ENCODE measurements around the gene AP4S1.
"Not testable (repeated sequence)": the region's sequence is repeated elsewhere in the genome, so short reads cannot be mapped to it uniquely, and the experiment has no call there.

Gene AP4S1

DNA sequence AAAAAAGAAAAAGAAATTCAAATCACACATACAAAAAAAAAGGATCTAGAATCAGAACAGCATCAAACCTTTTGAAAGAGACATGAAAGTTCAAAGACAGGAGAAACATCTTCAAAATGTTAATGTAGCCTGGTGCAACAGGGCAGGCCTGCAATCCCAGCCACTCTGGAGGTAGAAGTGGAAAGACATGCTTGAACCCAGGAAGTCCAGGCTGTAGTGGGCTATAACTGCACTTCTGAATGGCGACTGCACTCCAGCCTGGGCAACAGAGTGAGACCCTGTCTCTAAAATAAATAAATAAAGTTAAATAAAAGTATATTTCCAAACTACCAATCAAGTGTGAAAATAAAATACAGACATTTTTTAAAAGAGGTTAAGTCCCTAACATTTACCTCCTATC lies 18.7 kb upstream of the AP4S1 start:
- no peak for DNase-seq (ENCODE audit: low spot score)

DNA sequence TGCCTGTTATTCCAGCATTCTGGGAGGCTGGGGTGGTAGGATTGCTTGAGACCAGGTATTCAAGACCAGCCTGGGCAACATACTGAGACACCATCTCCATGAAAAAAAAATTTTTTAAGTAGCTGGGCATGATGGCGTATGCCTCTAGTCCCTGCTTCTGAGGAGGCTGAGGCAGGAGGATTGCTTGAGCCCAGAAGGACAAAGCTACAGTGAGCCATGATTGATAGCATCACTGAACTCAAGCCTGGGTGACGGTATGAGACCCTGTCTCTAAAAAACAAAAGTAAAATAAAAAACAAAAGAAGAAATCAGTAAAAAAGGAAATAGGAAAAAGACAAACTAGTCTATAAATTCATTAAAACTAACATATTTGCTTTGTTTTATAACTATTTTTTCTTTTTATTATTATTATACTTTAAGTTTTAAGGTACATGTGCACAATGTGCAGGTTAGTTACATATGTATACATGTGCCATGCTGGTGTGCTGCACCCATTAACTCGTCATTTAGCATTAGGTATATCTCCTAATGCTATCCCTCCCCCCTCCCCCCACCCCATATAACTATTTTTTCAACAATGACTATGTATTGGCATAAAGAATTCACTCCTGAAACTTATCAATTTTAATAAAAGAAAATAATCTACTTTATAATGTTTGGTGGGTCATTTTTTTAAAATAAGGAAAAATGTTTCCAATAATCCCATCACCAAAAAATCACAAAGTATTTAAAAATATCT lies 15.4 kb upstream of the AP4S1 start:
- no peak for DNase-seq (ENCODE audit: low spot score)

DNA sequence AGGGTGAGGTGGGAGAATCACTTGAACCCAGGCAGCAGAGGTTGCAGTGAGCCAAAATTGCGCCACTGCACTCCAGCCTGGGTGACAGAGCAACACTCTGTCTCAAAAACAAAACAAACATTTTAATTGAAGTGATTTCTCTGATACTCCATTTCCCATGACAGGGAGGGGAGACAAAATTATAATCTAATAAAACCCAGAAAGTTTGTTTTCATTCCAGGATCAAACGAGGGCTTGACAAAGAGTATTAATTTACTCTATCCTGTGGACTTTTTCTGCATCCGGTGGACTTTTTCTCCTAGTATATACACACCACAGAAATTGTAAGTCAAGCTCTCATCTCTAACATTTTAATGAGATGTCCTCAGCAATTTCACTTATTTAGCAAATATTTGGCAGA lies 14.5 kb upstream of the AP4S1 start:
- no peak for DNase-seq (ENCODE audit: low spot score)

DNA sequence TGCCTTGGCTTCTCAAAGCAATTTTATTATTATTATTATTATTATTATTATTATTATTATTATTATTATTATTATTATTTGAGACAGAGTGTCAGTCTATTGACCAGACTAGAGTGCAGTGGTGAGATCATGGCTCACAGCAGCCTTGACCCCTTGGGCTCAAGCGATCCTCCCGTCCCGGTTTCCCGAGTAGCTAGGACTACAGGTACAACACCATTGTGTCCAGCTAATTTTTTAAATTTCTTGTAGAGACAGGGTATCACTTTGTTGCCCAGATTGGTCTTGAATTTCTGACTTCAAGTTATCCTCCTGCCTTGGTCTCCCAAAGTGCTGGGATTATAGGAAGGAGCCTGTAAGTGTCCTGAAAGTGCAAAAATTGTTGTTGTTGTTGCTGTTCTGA lies 11.6 kb upstream of the AP4S1 start:
- DNase-seq (ENCODE audit: low spot score) = no peak

DNA sequence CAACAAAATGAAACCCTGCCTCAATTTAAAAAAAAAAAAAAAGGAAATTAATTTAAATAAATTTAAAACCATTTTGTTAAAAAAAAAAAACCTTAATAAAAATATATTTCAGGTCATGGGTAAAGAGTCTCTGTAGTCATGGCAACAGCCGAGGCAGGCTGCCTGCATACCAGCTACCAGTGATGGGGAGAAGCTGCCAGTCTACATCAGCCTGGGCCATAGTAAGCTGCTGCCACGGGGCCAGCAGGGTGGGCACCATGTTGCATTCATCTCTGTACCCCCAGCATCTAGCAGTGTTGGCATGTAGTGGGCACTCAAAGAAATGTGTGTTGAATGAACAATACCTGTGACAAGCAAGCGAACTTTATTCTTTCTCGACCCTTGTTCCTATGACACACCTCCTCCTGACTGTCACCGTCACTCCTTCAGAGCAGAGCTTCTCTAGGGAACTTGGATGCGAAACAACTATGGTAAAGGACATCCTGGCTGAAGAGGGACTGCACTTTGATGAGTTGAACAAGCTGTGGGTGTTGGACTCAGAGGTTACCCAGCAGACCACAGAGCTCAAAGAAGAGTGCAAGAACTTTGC lies 7.3 kb upstream of the AP4S1 start:
- DNase-seq (ENCODE audit: low spot score) = no peak

DNA sequence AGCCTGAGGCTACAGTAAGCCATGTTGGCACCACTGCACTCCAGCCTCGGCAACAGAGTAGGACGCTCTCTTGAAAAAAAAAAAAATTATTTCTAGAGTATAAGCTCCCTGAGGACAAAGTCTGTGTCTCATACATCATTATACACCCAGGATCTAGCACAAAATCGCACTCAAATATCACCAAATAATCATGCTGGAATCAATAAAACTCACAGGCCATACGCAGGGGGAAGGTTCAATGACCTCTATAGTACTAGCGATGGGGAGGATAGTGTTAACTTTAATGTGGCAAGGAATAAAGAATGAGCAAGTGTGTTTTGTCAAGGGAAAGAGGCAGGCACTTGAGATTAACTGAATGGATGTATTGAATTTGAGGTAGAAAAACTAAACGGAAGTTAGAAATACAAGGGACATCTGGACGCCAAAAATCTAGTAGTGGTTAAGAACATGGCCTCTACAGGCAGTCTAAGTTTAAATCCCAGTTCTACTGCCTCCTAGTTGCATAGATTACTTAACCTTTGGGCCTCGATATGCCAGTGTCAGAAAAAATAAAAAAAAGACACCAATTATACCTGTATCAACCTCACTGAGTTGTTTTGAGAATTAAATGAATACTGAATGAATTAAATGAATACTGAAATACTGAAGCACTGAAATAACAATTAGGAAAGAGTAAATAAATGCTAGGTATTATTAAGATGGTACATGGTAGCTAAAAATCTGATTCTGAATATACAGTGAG lies 4.4 kb upstream of the AP4S1 start:
- DNase-seq (ENCODE audit: low spot score) = no peak

DNA sequence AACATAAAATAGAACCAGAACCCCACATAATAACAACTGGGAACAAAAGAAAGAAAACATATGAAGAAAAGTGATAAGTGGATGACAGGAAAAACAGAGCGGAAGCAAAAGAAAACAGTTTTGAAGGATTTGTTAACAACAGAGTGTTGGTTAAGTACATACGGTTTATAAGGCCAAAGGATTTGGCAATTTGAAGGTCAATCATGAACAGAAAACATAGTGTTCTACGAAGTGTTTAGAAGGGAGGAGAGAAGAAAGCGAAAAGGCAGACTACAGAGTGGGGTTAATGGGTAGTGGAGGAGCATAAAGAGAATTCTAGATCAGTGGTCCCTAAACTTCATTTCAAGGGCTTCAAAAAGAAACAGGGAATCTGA lies 3.9 kb upstream of the AP4S1 start:
- no peak for DNase-seq (ENCODE audit: low spot score)

DNA sequence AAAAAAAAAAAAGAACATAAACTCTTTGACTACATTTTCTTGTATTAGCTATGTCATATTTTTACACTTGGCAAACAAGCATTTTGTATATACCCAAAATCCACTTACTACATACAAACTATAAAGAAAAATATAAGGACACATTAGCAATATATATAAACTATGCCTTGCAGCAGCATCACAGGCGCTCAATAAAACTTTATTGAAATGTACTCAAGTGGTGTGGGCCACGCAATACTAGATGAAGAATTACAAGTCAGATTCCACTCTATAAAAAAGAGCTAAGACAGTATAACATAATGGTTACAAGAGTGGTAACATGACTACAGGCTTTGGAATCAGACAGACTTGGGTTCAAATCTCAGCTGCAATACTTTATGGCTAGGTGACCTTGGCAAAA lies 3.1 kb upstream of the AP4S1 start:
- no peak for DNase-seq (ENCODE audit: low spot score)

DNA sequence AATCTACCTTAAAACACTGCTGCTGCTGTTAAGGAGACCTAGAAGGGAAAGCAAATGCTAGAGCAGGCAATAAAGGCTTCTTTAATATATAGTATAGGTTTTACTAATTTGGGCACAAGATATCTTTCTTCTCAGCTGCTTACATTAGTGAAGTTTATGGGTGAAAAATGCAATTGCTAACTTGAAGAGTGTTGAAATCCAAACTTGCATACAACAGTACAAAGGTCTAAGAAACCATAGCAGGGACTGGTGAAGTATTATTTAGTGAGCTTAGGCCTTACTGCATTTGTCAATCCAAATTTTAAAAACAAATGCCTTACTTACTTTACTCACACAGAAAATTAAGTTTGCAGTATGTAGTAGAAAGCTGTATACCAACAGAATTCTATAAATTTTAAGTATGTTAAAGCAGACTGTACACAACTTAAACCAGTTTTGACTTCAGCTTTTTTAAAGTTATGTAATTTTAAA lies 1.4 kb upstream of the AP4S1 start:
- no peak for DNase-seq (ENCODE audit: low spot score)

DNA sequence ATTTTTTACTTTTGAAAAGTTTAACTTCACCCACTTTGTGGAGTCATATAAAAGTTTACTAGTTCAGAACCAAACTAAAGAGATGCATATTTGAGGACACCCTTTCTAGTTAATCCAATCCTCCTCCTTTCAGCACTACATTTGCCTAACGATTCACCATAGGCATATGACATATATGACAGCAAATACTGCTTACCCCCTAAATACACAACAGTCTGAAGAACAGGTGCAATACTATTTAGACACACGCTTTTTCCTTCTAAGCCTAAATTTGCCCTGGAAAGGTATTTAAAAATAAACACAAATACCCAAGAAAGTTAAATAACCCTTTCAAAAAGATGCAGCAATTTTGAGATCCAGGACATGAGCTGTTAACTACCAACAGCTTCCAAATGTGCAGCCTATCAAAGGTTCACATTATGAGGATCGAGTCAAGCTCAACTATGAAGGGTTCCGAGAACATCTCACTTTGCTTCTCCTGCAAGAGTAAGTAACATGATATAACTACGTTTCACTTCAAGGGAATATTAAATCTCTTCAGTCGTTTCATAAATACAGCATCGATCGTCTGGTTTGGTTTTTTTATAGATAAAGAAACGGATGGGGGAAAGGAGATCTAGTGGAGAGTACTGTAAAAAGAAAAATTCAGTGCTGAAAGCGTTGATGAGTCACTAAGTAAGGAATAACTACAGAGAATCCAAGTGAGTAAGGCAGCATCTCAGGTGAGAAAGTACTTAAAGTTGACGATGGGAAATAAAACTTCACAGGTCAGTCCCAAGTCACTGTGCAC lies 677 bp upstream of the AP4S1 start:
- DNase-seq (ENCODE audit: low spot score) = no peak

DNA sequence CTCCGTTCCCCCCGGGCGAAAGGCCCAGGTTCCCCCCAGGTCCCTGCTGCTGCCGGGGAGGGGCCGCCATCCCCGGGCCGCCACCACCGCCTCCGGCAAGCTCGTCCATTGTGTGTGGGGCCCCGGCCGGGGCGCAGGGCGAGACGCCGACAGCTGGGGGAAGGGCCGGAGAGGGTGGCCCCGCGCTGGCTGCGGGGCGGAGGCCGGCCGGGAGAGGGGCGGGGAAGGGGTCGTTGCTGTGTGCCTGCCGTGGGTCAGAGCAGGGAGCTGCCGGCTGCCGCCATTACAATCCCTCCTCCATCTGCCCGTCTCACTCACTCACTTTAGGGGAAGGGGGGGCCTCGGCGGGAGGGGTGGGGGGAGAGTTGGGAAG lies 614 bp downstream of the AP4S1 start, which contains the start of gene STRN3:
TSS of gene STRN3 (minus strand) at position 303 of the 373 bp plus-strand sequence. CDS start at position 109, 194 bp downstream.
- DNase-seq (ENCODE audit: low spot score) = no peak

DNA sequence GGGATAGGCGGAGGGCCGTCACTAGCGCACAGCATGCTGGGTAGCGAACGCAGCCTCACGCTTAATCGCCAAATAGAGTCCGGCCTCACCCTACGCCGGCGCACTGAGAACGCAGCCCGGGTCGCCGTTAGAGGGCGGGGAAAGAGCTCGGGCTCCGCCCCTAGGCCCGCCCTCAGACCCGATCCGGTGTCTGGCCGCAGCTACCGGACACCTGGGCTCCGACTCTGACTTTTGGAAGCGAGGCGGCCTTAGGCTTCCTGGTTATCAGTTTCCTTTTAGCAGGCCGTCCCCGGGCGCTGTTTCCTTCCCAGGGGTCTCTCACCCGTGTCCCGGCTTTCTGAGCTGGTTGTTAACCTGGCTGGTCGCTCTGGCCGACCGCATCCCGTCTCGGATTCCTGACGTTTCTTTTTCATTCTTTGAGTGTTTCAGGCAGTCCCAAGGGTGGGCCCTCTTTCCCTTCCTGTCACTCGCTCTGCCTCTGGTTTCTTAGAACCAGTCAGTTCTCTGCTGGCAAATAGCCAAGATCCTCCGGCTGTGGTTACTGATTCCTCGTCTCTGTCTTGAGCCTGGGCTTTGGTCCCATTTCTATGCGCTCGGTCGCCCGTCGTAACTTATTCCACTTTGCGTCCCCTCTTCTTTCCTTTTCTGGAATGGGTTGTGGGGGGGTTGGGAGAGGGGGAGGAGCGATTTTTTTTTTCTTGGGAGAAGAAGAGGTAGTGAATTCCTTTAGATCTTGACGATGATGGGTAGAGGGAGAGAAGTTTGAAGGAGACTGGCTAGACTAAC lies 1.2 kb downstream of the AP4S1 start:
- peak; percentile 90 for DNase-seq (ENCODE audit: low spot score)

DNA sequence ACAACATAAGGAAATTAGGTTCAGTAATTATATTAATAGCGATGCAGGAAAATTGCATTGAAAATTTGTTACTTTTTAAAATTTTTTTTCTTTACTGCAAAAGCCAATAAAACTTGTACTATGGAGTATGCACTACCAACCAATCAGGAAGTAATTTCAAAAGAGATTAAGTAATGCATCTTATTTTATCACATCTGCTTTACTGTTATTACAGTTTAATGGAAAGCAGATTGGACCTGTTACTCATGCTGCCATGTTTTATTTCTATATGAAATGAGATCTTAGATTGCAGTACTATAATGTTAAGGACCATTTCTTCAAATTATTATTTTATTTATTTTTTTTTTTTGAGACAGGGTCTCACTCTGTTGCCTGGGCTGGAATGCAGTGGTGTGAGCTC lies 2.4 kb downstream of the AP4S1 start:
- DNase-seq (ENCODE audit: low spot score) = no peak

DNA sequence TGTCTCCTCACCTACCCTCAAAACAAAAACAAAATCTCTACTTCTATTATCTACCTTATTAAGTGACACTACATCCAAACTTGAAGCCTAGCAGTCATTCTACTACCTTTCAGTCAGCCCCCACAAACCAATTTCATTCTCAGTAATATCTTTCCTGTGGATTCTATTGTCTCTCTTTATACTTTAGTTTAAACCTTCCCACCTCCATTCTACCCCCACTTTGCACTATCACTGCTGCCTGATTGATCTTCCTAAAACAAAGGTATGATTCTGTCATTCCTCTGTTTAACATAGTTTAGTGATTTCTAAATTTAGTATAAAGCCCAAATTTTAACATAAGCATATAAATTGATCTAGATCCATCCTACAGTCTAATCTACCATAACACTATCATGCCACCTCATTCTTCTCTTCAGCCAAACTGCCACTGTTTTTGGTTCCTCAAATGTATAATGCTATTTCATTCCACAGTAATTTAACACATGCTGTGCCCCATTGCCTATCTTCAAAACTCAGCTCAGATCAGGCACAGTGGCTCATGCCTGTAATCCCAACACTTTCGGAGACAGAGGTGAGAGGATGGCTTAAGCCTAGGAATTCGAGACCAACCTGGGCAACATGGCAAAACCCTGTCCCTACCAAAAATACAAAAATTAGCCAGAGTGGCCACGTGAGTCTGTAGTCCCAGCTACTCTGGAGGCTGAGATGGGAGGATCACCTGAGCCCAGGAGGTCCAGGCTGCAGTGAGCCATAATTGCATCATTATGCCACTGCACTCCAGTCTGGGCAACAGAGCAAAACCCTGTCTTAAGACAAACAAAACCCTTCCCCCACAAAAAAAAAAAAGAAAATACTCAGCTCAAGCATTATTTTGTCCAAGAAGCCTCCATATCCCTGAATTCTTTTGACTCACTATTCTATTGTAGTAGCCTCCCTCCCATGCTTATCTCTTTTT lies 3.8 kb downstream of the AP4S1 start:
- no peak for DNase-seq (ENCODE audit: low spot score)

DNA sequence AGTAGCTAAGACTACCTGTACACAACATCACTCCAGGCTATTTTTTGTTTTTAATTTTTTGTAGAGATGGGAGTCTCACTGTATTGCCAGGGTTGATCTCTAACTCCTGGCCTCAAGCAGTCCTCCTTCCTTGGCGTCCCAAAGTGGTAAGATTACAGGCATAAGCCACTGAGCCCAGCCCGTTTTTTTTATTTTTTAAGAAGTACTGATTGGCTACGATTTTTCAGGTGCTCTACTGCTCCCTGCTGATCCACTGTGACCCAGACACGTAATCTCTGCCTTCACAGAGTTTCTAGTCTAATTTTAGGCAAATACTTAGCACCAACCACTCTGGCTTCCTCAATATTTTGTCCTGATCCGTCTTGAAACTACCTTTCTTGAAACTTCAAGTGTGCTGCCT lies 5.0 kb downstream of the AP4S1 start:
- no peak for DNase-seq (ENCODE audit: low spot score)

DNA sequence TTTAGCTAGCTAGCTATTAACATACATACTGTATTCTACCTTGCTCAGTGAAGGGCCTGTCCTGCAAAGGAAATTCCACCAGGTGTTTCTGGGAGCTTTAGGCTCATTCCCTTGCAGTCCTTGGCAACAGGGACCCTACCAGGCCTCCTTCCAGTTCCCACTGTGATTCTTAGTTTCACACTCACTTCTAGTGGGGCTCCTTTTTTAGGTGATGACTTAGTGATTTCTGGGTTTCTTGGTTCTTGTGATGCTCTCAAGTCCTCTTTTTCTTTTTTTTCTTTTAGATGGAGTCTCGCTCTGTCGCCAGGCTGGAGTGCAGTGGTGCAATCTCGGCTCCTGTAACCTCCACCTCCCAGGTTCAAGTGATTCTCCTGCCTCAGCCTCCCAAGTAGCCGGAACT lies 11.1 kb downstream of the AP4S1 start:
- no peak for DNase-seq (ENCODE audit: low spot score)

DNA sequence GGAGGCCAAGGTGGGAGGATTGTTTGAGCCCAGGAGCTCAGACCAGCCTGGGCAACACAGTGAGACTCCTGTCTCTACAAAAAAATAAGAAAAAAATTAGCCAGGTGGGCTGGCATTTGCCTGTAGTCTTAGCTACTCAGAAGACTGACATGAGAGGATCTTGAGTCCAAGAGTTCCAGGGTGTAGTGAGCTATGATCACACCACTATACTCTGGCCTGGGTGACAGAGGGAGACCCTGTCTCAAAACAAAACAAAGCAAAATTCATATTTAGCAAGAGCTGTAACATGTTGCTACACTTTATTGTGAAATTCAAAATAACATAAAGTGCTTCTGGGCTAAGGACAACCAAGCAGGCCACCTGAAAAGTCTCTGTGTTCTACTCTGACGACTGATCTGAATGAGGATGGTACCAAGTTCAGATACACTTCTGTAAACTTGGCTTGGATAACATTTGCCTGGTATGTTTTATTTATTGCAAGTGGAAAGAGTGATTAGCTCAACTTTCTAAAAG lies 12.3 kb downstream of the AP4S1 start:
- DNase-seq (ENCODE audit: low spot score) = no peak

DNA sequence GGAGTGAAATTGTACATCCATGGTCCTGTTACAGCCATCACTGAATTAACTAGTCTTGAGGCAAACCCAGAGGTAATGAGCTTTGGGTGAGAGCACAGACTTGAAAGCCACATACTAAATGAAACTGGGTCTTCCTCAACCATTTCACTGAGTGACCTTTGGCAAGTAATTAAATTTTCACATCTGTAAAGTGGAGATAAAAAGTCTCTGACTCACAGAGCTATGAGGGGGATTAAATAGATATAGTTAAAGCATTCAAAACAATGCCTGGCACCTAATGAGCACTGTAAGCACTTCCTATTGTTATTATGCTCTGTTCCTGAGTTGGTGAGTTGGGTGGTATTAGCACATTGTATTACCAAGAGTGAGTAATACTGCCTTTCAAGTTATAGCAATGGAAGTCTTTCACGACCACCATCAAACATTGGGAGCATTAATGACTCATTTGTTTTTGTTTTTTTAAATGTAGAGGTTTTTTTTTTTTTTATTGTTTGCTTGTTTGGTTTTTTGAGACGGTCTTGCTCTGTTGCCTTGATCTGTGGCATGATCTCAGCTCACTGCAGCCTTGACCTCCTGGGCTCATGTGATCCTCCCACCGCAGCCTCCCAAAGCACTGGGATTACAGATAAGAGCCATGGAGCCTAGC lies 13.2 kb downstream of the AP4S1 start:
- DNase-seq (ENCODE audit: low spot score) = no peak

DNA sequence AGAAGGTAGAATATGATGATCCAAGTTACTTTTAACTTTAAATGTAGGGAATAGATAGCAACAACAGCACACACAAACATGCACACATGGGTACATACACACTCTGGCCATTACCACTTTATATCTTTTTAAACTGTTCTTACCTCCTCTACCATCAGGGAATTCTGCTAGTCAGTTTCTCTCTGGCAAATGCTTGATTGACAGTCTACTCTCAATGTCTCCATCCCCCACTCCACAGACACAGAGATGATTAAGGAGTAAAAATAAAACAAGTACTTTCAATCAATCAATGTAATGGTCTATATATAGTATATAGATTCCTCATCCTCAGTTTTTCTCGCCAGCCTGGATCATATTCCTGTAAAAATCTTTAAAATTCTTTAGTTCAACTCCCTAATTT lies 16.9 kb downstream of the AP4S1 start:
- no peak for DNase-seq (ENCODE audit: low spot score)

DNA sequence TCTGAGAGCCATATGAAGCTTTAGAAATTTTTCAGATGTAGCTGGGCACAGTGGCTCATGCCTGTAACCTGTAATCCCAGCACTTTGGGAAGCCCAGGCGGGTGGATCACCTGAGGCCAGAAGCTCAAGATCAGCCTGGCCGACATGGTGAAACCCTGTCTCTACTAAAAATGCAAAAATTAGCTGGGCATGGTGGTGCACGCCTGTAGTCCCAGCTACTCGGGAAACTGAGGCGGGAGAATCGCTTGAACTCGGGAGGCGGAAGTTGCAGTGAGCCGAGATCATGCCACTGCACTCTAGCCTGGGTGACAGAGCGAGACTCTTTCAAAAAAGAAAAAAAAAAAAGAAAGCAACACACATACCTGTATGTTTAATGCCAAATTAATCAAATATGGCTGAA lies 17.4 kb downstream of the AP4S1 start:
- not testable (repeated sequence) for DNase-seq (ENCODE audit: low spot score)

All from CD4-positive, alpha-beta T cell treated with Interleukin-15 for 4 hours (primary cell).